ENCODE measurements around the gene HTT. TPM values are rescaled to one million over a fixed set of nuclear protein-coding genes. Genes with fewer than 3 reads are reported as not detected.

Gene HTT
- total and polyA plus RNA-seq, 9 of the 15 experiments (the other 6 are each of a cell fraction or from before 2014, with no cell fraction given): 0.66 to 31.6 (median 14.7) TPM

GRCh38 chr4:3074846-3075651, 568 bp downstream of the HTT start:
- CTCF ChIA-PET (ENCODE audit: low intra/inter-chr PET ratio): no interaction called here
- FAIRE-seq (no peak), ATAC-seq (peak; percentile 20), DNase-seq (ENCODE audit: extremely low read depth in 1 of 4, low spot score in 3 of 4) (peak; percentile 67 to 85 (median 72))
- peak overlapping the region; percentile 77 to 96 for H3K9ac ChIP-seq (ENCODE audit: insufficient read depth in 1 of 2, low read depth in 2 of 2, low read length in 2 of 2)
- intact Hi-C loops (cut with micrococcal nuclease) (no loop called here), in situ Hi-C loops (cut with MboI) (no loop called here)
- H3K4me2 ChIP-seq (ENCODE audit: insufficient read depth, low read length): peak overlapping the region; percentile 99
- WGBS (ENCODE audit: insufficient coverage, low coverage, missing lambda C conversion rate): under 1% methylated on average over 27 of the region's 60 CpGs
- H3K27ac ChIP-seq (ENCODE audit: extremely low read depth, low read depth, low read length): peak overlapping the region; percentile 83
- H3K4me3 ChIP-seq: peak overlapping the region; percentile 72
- peaks cover 30% of the 10 kb centered on the region for H3K79me2 ChIP-seq (ENCODE audit: control insufficient read depth, insufficient read depth, low read length)
- peaks cover 0 to 11% of the 10 kb centered on the region in 2 experiments; a peak in 1 of 5 replicates for H3K27me3 ChIP-seq (ENCODE audit: control insufficient read depth in 2 of 2, insufficient read depth in 2 of 2, low read length in 2 of 2)
- POLR2A ChIA-PET: interaction anchor here (0.5 kb wide), 1 partner anchor 67 kb away, joined by 5 read pairs; no protein-coding TSS in a partner anchor
- H3K9me3 ChIP-seq (replicated peaks; ENCODE audit: control insufficient read depth, insufficient read depth, low read depth, low read length): no peaks in the 10 kb centered on the region
- TSS peak; percentile 59 for BruUV-seq (replicated peaks)
- H3K36me3 ChIP-seq (ENCODE audit: control insufficient read depth, insufficient read depth, low read length): no peaks in the 10 kb centered on the region
- H4K20me1 ChIP-seq (replicated peaks; ENCODE audit: control insufficient read depth, insufficient read depth, low read length): peaks cover 19% of the 10 kb centered on the region
- H3K9me1 ChIP-seq (ENCODE audit: control insufficient read depth, insufficient read depth, low read length): no peaks in the 10 kb centered on the region
- H2AFZ ChIP-seq (ENCODE audit: low read depth, low read length): peak overlapping the region; percentile 100
- peaks cover 17 to 25% of the 10 kb centered on the region in 2 experiments for H3K4me1 ChIP-seq (replicated peaks in 1 of 2; ENCODE audit: control insufficient read depth in 2 of 2, insufficient read depth in 2 of 2, low read length in 2 of 2)
- TF ChIP-seq POLR2A (conservative IDR thresholded peaks at IDR 0.05) (no peak; the same call in none of the 2 replicates), RFX1 (IDR thresholded peaks at IDR 0.05) (no peak), MCM3 (IDR thresholded peaks at IDR 0.05) (no peak), TEAD1 (CRISPR knock-in tag; IDR thresholded peaks at IDR 0.05) (no peak), ATF6 (CRISPR knock-in tag; IDR thresholded peaks at IDR 0.05) (no peak; the same call in 1 of the 2 replicates), L3MBTL2 (IDR thresholded peaks at IDR 0.05) (no peak), CBX5 (IDR thresholded peaks at IDR 0.05; ENCODE audit: borderline replicate concordance, low read depth) (no peak), GTF2A2 (tag; IDR thresholded peaks at IDR 0.05) (no peak), NELFE (IDR thresholded peaks at IDR 0.05; ENCODE audit: insufficient read depth, insufficient read length) (no peak), MECOM (CRISPR knock-in tag; IDR thresholded peaks at IDR 0.05) (no peak), ZNF780A (CRISPR knock-in tag; IDR thresholded peaks at IDR 0.05) (no peak), THRB (CRISPR knock-in tag; conservative IDR thresholded peaks at IDR 0.05) (no peak), FIP1L1 (IDR thresholded peaks at IDR 0.05; ENCODE audit: low read depth, low read length, poor library complexity, severe bottlenecking) (no peak), ARHGAP35 (IDR thresholded peaks at IDR 0.05; ENCODE audit: partially characterized antibody) (no peak), CSDE1 (IDR thresholded peaks at IDR 0.05) (no peak), RCOR1 (IDR thresholded peaks at IDR 0.05; ENCODE audit: borderline replicate concordance in 1 of 2, low read depth in 2 of 2, low read length in 2 of 2) (no peak), FOXA1 (IDR thresholded peaks at IDR 0.05; ENCODE audit: borderline replicate concordance) (no peak), ZNF146 (CRISPR knock-in tag; IDR thresholded peaks at IDR 0.05; ENCODE audit: unreplicated experiment) (no peak), ATF2 (CRISPR knock-in tag; IDR thresholded peaks at IDR 0.05) (no peak), RBM17 (IDR thresholded peaks at IDR 0.05; ENCODE audit: borderline replicate concordance, low read depth, low read length) (no peak)
